HG03469 (cell line): ENCODE data around the gene CDH13.

Experiments
- ATAC-seq: cut with Tn5 transposase; IDR thresholded peaks from one replicate; pipeline ENCODE4 v1.9.1; 2021; ENCODE audit warnings: mild to moderate bottlenecking, moderate library complexity, moderate number of reproducible peaks; ENCODE audit not compliant: unreplicated experiment

Gene CDH13

GRCh38 chr16:83023011-83023410 lies 396.2 kb downstream of the CDH13 start:
- ATAC-seq, result no peak

GRCh38 chr16:83023640-83024039 lies 396.9 kb downstream of the CDH13 start:
- no peak for ATAC-seq

GRCh38 chr16:83027973-83028372 lies 401.2 kb downstream of the CDH13 start:
- no peak for ATAC-seq

GRCh38 chr16:83029467-83029866 lies 402.7 kb downstream of the CDH13 start:
- no peak for ATAC-seq

- ATAC-seq, result no peak
Observed at GRCh38 chr16:83031524-83031923, 404.8 kb downstream of the CDH13 start.

- no peak for ATAC-seq
Observed at GRCh38 chr16:83037102-83037501, 410.3 kb downstream of the CDH13 start.

GRCh38 chr16:83037884-83038283 lies 411.1 kb downstream of the CDH13 start:
- no peak for ATAC-seq

GRCh38 chr16:83040174-83040573 lies 413.4 kb downstream of the CDH13 start:
- ATAC-seq, result no peak

- ATAC-seq, result no peak
Observed at GRCh38 chr16:83044589-83044988, 417.8 kb downstream of the CDH13 start.

- no peak for ATAC-seq
Observed at GRCh38 chr16:83045790-83046189, 419.0 kb downstream of the CDH13 start.

GRCh38 chr16:83046664-83047063 lies 419.9 kb downstream of the CDH13 start:
- no peak for ATAC-seq

GRCh38 chr16:83051451-83051850 lies 424.7 kb downstream of the CDH13 start:
- no peak for ATAC-seq

GRCh38 chr16:83054283-83054682 lies 427.5 kb downstream of the CDH13 start:
- no peak for ATAC-seq

GRCh38 chr16:83058376-83058775 lies 431.6 kb downstream of the CDH13 start:
- ATAC-seq, result no peak

GRCh38 chr16:83059237-83059636 lies 432.5 kb downstream of the CDH13 start:
- ATAC-seq, result no peak

GRCh38 chr16:83066011-83066410 lies 439.2 kb downstream of the CDH13 start:
- ATAC-seq, result no peak

- no peak for ATAC-seq
Observed at GRCh38 chr16:83066881-83067280, 440.1 kb downstream of the CDH13 start.

GRCh38 chr16:83068686-83069085 lies 441.9 kb downstream of the CDH13 start:
- ATAC-seq, result no peak

- no peak for ATAC-seq
Observed at GRCh38 chr16:83070416-83071209, 443.8 kb downstream of the CDH13 start.

GRCh38 chr16:83075956-83076355 lies 449.2 kb downstream of the CDH13 start:
- no peak for ATAC-seq

GRCh38 chr16:83083361-83083760 lies 456.6 kb downstream of the CDH13 start:
- ATAC-seq, result no peak

- ATAC-seq, result no peak
Observed at GRCh38 chr16:83085660-83086059, 458.9 kb downstream of the CDH13 start.
